Skeletal muscle satellite cell (primary cell): Measurements from ENCODE around the gene VSTM2B.

ENCODE experiments used
- H3K27me3 ChIP-seq: 2 replicates; pipeline ENCODE4 v1.7.0; 2013; ENCODE audit warnings: low read length; ENCODE audit not compliant: control insufficient read depth, insufficient read depth
- H3K36me3 ChIP-seq: 2 replicates; pipeline ENCODE4 v1.7.0; 2013; ENCODE audit warnings: mild to moderate bottlenecking, control low read depth, low read length; ENCODE audit not compliant: insufficient read depth
- H3K4me1 ChIP-seq: 2 replicates; pipeline ENCODE4 v1.7.0; 2013; ENCODE audit warnings: low read length; ENCODE audit not compliant: control insufficient read depth, insufficient read depth
- H3K4me2 ChIP-seq: 2 replicates; pipeline ENCODE4 v1.7.0; 2013; ENCODE audit warnings: mild to moderate bottlenecking, low read length
- H3K4me3 ChIP-seq: 2 replicates; pipeline ENCODE4 v1.7.0; 2013; ENCODE audit warnings: low read length
- H3K9ac ChIP-seq: 2 replicates; pipeline ENCODE4 v1.7.0; 2013; ENCODE audit warnings: mild to moderate bottlenecking, low read depth, low read length, moderate library complexity
- H3K9me3 ChIP-seq: replicated peaks from 2 replicates; pipeline ENCODE4 v1.7.0; 2013; ENCODE audit warnings: mild to moderate bottlenecking, control low read depth, low read length

VSTM2B gene

GRCh38 chr19:29596080-29596727 lies 70.4 kb downstream of the VSTM2B start:
- Histone ChIP-seq H3K9ac (no peak overlapping the region), H3K9me3 (no peaks in the 10 kb centered on the region), H3K4me2 (no peak overlapping the region), H3K27me3 (peaks cover 55% of the 10 kb centered on the region), H3K4me1 (no peaks in the 10 kb centered on the region), H3K4me3 (no peak overlapping the region), H3K36me3 (no peaks in the 10 kb centered on the region)

- Histone ChIP-seq H3K9me3 (no peaks in the 10 kb centered on the region), H3K4me2 (no peak overlapping the region), H3K4me1 (no peaks in the 10 kb centered on the region), H3K36me3 (no peaks in the 10 kb centered on the region), H3K4me3 (no peak overlapping the region), H3K9ac (no peak overlapping the region), H3K27me3 (peaks cover 49% of the 10 kb centered on the region)
Measured at GRCh38 chr19:29596885-29597525, 71.2 kb downstream of the VSTM2B start.

GRCh38 chr19:29598036-29598435 lies 72.2 kb downstream of the VSTM2B start:
- Histone ChIP-seq H3K4me2 (no peak overlapping the region), H3K36me3 (no peaks in the 10 kb centered on the region), H3K9me3 (no peaks in the 10 kb centered on the region), H3K9ac (no peak overlapping the region), H3K27me3 (peaks cover 40% of the 10 kb centered on the region), H3K4me1 (no peaks in the 10 kb centered on the region), H3K4me3 (no peak overlapping the region)

- Histone ChIP-seq H3K4me1 (no peaks in the 10 kb centered on the region), H3K36me3 (no peaks in the 10 kb centered on the region), H3K4me2 (no peak overlapping the region), H3K9ac (no peak overlapping the region), H3K9me3 (no peaks in the 10 kb centered on the region), H3K27me3 (peaks cover 39% of the 10 kb centered on the region), H3K4me3 (no peak overlapping the region)
Measured at GRCh38 chr19:29598496-29598895, 72.7 kb downstream of the VSTM2B start.

- H3K9me3 ChIP-seq: no peaks in the 10 kb centered on the region
- no peak overlapping the region for H3K9ac ChIP-seq
- peaks cover 9% of the 10 kb centered on the region for H3K4me1 ChIP-seq
- H3K4me2 ChIP-seq: no peak overlapping the region
- H3K27me3 ChIP-seq: peaks cover 5% of the 10 kb centered on the region
- H3K36me3 ChIP-seq: no peaks in the 10 kb centered on the region
- H3K4me3 ChIP-seq: no peak overlapping the region
Measured at GRCh38 chr19:29603308-29603707, 77.5 kb downstream of the VSTM2B start.

- H3K27me3 ChIP-seq: no peaks in the 10 kb centered on the region
- peak within 1 kb of the TSS; percentile 82 for H3K4me3 ChIP-seq
- peak within 1 kb of the TSS; percentile 91 for H3K9ac ChIP-seq
- H3K4me2 ChIP-seq: peak within 1 kb of the TSS; percentile 89
- no peaks in the 10 kb centered on the region for H3K9me3 ChIP-seq
- H3K4me1 ChIP-seq: peaks cover 9% of the 10 kb centered on the region
- H3K36me3 ChIP-seq: no peaks in the 10 kb centered on the region
Measured at GRCh38 chr19:29605653-29606419, 80.0 kb downstream of the VSTM2B start, which contains the start of gene POP4. TSS of gene POP4 (plus strand) at chr19:29606283. CDS start at chr19:29606319, 36 bp downstream.

GRCh38 chr19:29606420-29606747 lies 80.6 kb downstream of the VSTM2B start:
- Histone ChIP-seq H3K9me3 (no peaks in the 10 kb centered on the region), H3K27me3 (no peaks in the 10 kb centered on the region), H3K4me3 (peak overlapping the region; percentile 82), H3K4me1 (peaks cover 9% of the 10 kb centered on the region), H3K9ac (peak overlapping the region; percentile 91), H3K36me3 (peaks cover 5% of the 10 kb centered on the region), H3K4me2 (peak overlapping the region; percentile 89)

GRCh38 chr19:29609636-29610035 lies 83.8 kb downstream of the VSTM2B start:
- H3K36me3 ChIP-seq: peaks cover 32% of the 10 kb centered on the region

GRCh38 chr19:29610213-29610573 lies 84.4 kb downstream of the VSTM2B start:
- Histone ChIP-seq H3K4me1 (peaks cover 6% of the 10 kb centered on the region), H3K27me3 (no peaks in the 10 kb centered on the region), H3K36me3 (peaks cover 35% of the 10 kb centered on the region), H3K4me2 (no peak overlapping the region), H3K4me3 (no peak overlapping the region), H3K9me3 (no peaks in the 10 kb centered on the region), H3K9ac (no peak overlapping the region)

More at GRCh38 chr19:29609636-29610035, 83.8 kb downstream of the VSTM2B start:
- no peaks in the 10 kb centered on the region for H3K9me3 ChIP-seq
- no peak overlapping the region for H3K9ac ChIP-seq
- H3K27me3 ChIP-seq: no peaks in the 10 kb centered on the region
- H3K4me3 ChIP-seq: no peak overlapping the region
- peaks cover 9% of the 10 kb centered on the region for H3K4me1 ChIP-seq
- no peak overlapping the region for H3K4me2 ChIP-seq

GRCh38 chr19:29610574-29611271 lies 84.9 kb downstream of the VSTM2B start:
- H3K4me1 ChIP-seq: peaks cover 4% of the 10 kb centered on the region
- H3K9me3 ChIP-seq: no peaks in the 10 kb centered on the region
- no peak overlapping the region for H3K9ac ChIP-seq
- peaks cover 41% of the 10 kb centered on the region for H3K36me3 ChIP-seq
- H3K27me3 ChIP-seq: no peaks in the 10 kb centered on the region
- H3K4me3 ChIP-seq: no peak overlapping the region
- H3K4me2 ChIP-seq: no peak overlapping the region

GRCh38 chr19:29612121-29612520 lies 86.3 kb downstream of the VSTM2B start:
- H3K4me1 ChIP-seq: no peaks in the 10 kb centered on the region
- H3K27me3 ChIP-seq: no peaks in the 10 kb centered on the region
- no peak overlapping the region for H3K4me2 ChIP-seq
- H3K4me3 ChIP-seq: no peak overlapping the region
- no peaks in the 10 kb centered on the region for H3K9me3 ChIP-seq
- no peak overlapping the region for H3K9ac ChIP-seq
- H3K36me3 ChIP-seq: peaks cover 45% of the 10 kb centered on the region
